ENCODE measurements around the gene MCU.
A peak's percentile ranks its signal among the peaks of the same experiment; 100 is the strongest.

Gene MCU

DNA sequence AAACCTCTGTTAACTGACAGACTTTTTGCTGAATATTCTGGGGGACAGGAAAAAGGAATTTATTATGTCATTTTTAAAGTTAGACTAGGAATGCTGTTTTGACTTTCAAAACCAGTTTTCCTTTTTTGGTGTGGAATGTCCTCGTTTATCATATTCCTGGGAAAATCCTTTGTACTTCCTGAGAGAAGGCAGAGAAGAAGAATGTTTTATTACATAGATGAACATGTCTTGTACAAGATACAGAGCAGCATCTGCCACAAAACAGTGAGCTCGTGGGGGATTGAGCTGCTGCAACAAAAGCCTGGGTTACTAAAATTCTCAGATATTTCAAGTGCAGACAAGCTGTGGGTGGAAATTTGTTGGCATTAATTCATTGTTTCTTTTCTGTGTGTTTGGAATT lies 20.2 kb downstream of the MCU start:
- TF ChIP-seq, protein P1, sequence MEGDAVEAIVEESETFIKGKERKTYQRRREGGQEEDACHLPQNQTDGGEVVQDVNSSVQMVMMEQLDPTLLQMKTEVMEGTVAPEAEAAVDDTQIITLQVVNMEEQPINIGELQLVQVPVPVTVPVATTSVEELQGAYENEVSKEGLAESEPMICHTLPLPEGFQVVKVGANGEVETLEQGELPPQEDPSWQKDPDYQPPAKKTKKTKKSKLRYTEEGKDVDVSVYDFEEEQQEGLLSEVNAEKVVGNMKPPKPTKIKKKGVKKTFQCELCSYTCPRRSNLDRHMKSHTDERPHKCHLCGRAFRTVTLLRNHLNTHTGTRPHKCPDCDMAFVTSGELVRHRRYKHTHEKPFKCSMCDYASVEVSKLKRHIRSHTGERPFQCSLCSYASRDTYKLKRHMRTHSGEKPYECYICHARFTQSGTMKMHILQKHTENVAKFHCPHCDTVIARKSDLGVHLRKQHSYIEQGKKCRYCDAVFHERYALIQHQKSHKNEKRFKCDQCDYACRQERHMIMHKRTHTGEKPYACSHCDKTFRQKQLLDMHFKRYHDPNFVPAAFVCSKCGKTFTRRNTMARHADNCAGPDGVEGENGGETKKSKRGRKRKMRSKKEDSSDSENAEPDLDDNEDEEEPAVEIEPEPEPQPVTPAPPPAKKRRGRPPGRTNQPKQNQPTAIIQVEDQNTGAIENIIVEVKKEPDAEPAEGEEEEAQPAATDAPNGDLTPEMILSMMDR (IDR thresholded peaks at IDR 0.05; ENCODE audit: low read depth, low read length), result no peak
- DNase-seq (ENCODE audit: extremely low read depth, low read depth), result no peak

DNA sequence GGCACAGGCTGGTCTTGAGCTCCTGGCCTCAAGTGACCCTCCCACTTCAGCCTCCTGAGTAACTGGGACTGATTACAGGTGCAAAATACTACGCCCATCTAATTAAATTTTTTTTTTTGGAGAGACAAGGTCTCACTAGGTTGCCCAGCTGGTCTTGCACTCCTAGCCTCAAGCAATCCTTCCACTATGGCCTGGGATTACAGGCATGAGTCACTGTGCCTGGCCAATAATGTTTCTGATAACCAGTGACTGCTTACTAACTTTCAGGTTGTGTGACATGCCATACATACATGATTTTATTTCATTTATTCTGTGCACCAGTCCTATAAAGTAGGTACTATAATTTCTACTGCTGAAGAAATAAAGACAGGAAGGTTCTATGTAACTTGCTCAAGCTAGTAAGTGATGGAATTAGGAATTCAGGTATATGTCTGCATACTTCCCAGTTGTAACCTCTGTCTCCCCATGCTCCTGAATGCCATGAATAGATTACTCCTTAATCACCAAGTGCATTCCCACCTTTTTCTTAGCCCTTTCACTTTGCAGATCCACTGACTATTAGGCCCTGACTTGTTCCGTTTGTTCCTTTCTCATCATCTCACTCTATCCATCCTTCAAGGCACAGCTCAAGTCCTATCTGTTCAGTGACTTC lies 28.1 kb downstream of the MCU start:
- TF ChIP-seq, protein P1 (IDR thresholded peaks at IDR 0.05; ENCODE audit: low read depth, low read length), result no peak
- DNase-seq (ENCODE audit: extremely low read depth, low read depth), result no peak

DNA sequence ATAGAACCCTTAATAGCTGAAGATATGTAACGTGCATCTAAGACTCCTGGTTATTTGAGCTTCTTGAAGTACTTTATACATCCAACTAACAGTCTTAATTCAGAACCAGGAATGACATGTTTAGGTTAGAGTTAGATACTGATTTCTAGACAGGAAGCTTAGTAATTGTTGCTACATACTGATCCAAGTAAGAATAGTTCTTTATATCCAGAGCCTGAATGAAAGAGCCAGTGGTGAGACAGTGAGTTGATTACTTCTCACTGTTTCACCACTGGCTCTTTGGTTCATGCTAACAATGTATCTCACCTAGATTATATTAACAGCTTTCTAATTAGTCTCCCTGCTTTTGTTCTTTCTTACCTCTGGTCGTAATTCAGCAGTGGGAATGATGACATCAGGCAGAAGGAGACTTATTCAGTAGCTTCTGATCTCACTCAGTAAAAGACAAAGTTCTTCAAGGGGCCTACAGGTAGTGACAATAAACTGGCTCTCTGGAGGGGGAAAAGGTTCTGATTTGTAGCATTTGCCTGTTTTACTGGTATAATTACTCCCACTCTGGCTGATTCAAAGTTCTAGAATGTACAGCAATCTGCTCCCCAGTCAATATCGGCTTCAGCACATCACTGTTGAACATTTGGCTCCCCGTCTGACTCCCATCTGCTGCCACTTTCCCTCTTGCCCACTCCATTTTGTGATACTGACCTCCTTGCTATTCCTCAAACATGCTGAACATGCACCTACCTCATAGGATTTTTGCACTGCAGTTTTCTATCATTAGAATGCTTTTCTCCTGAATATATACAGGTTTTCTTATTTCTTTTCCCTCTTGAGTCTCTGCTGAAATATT lies 29.1 kb downstream of the MCU start:
- no peak for DNase-seq (ENCODE audit: extremely low read depth, low read depth)
- TF ChIP-seq, protein P1 (IDR thresholded peaks at IDR 0.05; ENCODE audit: low read depth, low read length), result no peak

DNA sequence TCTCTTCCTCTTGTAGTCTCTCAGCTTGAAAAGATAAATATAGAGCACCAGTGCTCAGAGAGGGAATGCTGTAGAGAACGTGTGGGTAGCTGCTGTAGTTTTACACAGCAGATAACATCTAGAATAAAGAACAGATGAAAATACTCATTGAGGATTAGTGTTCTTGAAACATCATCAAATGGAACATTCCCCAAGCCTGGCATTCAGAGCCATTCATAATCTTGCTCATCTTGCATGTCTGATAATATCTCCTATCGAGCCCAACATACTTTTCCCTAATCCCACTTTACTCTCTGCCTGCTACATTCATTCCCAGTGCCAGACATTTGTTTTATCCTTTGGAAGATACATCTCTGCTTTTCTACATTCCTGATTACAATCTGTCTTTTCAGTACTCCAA lies 35.2 kb downstream of the MCU start:
- no peak for DNase-seq (ENCODE audit: extremely low read depth, low read depth)

DNA sequence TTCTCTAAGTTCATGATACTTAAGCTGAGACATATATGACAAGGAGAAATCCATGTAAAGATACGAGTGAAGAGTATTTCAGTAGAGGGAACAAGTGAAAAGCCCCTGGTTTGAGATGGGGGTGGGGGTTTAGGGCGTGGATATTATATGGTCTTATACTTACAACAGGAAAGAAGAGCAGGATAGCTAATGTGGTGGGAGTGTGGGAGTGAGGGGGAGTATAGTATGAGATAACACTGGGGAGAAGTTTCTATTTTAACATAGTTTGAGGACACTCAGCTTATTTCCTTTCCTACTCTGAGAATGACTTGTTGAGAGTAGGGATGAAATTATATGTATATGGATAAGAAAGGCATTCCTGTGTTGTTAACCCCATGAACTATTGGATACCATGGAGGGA lies 36.5 kb downstream of the MCU start:
- TF ChIP-seq, protein P1 (IDR thresholded peaks at IDR 0.05; ENCODE audit: low read depth, low read length), result no peak
- no peak for DNase-seq (ENCODE audit: extremely low read depth, low read depth)

More for the DNA sequence above, 35.2 kb downstream of the MCU start:
- TF ChIP-seq, protein P1 (IDR thresholded peaks at IDR 0.05; ENCODE audit: low read depth, low read length), result no peak

DNA sequence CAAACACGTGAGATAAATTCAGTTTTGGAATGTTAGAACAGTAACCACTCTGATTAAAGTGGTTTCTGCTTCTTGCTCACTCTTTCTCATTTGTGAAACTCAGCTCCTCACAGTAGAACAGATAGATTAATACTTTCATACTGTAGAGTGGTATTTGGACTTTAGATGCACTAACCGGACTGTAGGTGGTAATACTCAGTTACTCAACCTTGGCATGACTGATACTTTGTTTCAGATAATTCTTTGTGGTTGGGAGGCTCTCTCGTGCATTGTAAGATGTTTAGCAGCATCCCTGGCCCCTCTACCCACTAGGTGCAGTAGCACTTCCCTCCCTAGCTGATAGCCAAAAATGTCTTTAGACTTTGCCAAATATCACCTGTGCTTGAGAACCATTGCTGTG lies 37.6 kb downstream of the MCU start:
- DNase-seq (ENCODE audit: extremely low read depth, low read depth), result no peak
- TF ChIP-seq, protein P1 (IDR thresholded peaks at IDR 0.05; ENCODE audit: low read depth, low read length), result no peak

DNA sequence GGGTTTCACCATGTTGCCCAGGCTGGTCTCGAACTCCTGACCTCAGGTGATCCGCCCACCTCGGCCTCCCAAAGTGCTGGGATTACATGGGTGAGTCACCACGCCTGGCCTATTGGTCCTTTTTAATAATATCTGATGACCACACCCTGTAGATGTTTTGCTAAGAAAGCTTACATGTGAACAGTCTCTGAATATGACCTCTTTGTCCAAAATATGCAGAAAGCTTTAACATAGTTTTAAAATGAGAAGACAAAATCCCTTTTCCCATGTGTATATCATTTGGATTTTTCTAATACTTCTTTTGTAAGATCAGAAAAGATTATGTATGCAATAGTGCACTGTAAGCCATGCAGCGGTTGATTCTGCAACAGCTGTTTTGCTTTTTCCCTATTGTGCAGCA lies 38.5 kb downstream of the MCU start:
- TF ChIP-seq, protein P1 (IDR thresholded peaks at IDR 0.05; ENCODE audit: low read depth, low read length), result no peak
- DNase-seq (ENCODE audit: extremely low read depth, low read depth), result peak; percentile 37

Data from AG09319 (cell line).